ENCODE measurements around the gene SNAPC1.

Gene SNAPC1

GRCh38 chr14:61764342-61765122, 2.3 kb downstream of the SNAPC1 start:
- DNase-seq (ENCODE audit: low read depth in 1 of 2, low spot score in 1 of 2), result no peak
- H3K27ac ChIP-seq (replicated peaks), result peak overlapping the region; percentile 40
- TF ChIP-seq REST (IDR thresholded peaks at IDR 0.05; ENCODE audit: insufficient replicate concordance, low read depth), result no peak
- H3K27me3 ChIP-seq (ENCODE audit: insufficient read depth, poor library complexity, severe bottlenecking), result no peaks in the 10 kb centered on the region
- H3K4me3 ChIP-seq (replicated peaks; ENCODE audit: insufficient read depth, low read length), result no peak overlapping the region

GRCh38 chr14:61765225-61765943, 3.2 kb downstream of the SNAPC1 start:
- DNase-seq (ENCODE audit: low read depth in 1 of 2, low spot score in 1 of 2), result no peak
- Histone ChIP-seq H3K27me3 (ENCODE audit: insufficient read depth, poor library complexity, severe bottlenecking) (no peaks in the 10 kb centered on the region), H3K4me3 (replicated peaks; ENCODE audit: insufficient read depth, low read length) (no peak overlapping the region), H3K27ac (replicated peaks) (no peak overlapping the region; the same call in 1 of the 2 replicates)
- no peak for TF ChIP-seq SPI1 (IDR thresholded peaks at IDR 0.05; ENCODE audit: borderline replicate concordance, low read depth)
- TF ChIP-seq GABPA (IDR thresholded peaks at IDR 0.05; ENCODE audit: low read depth), result no peak
- no peak for TF ChIP-seq CTCF (IDR thresholded peaks at IDR 0.05; ENCODE audit: insufficient read depth, low read length)
- no peak for TF ChIP-seq REST (IDR thresholded peaks at IDR 0.05; ENCODE audit: insufficient replicate concordance, low read depth)
- no peak for TF ChIP-seq POLR2AphosphoS5 (IDR thresholded peaks at IDR 0.05; ENCODE audit: low read depth)

GRCh38 chr14:61766151-61766550, 3.9 kb downstream of the SNAPC1 start:
- Histone ChIP-seq H3K4me3 (replicated peaks; ENCODE audit: insufficient read depth, low read length) (no peak overlapping the region), H3K27ac (replicated peaks) (no peak overlapping the region)
- no peak for DNase-seq (ENCODE audit: low read depth in 1 of 2, low spot score in 1 of 2)

More at GRCh38 chr14:61766151-61766550, 3.9 kb downstream of the SNAPC1 start:
- TF ChIP-seq REST (IDR thresholded peaks at IDR 0.05; ENCODE audit: insufficient replicate concordance, low read depth), result no peak
- no peak for TF ChIP-seq SPI1 (IDR thresholded peaks at IDR 0.05; ENCODE audit: borderline replicate concordance, low read depth)
- TF ChIP-seq CTCF (IDR thresholded peaks at IDR 0.05; ENCODE audit: insufficient read depth, low read length), result no peak
- TF ChIP-seq POLR2AphosphoS5 (IDR thresholded peaks at IDR 0.05; ENCODE audit: low read depth), result no peak
- TF ChIP-seq GABPA (IDR thresholded peaks at IDR 0.05; ENCODE audit: low read depth), result no peak
- no peaks in the 10 kb centered on the region for H3K27me3 ChIP-seq (ENCODE audit: insufficient read depth, poor library complexity, severe bottlenecking)

Measured in HL-60 (cell line).